ENCODE data around the gene TMEM63A.

- TF ChIP-seq CTCF (IDR thresholded peaks at IDR 0.05; ENCODE audit: low read depth, low read length, poor library complexity, severe bottlenecking) (no peak), EZH2phosphoT487 (IDR thresholded peaks at IDR 0.05; ENCODE audit: borderline replicate concordance, low read length) (no peak)
Measured at GRCh38 chr1:225871359-225872074, 10.7 kb downstream of the TMEM63A start.

All from DOHH2 (cell line).